ENCODE measurements around the gene DESI1. TPM values are rescaled to one million over a fixed set of nuclear protein-coding genes. Genes with fewer than 3 reads are reported as not detected.

DESI1 gene
- total RNA-seq, 1 experiment from 2014 or later = 20.9 TPM

DNA sequence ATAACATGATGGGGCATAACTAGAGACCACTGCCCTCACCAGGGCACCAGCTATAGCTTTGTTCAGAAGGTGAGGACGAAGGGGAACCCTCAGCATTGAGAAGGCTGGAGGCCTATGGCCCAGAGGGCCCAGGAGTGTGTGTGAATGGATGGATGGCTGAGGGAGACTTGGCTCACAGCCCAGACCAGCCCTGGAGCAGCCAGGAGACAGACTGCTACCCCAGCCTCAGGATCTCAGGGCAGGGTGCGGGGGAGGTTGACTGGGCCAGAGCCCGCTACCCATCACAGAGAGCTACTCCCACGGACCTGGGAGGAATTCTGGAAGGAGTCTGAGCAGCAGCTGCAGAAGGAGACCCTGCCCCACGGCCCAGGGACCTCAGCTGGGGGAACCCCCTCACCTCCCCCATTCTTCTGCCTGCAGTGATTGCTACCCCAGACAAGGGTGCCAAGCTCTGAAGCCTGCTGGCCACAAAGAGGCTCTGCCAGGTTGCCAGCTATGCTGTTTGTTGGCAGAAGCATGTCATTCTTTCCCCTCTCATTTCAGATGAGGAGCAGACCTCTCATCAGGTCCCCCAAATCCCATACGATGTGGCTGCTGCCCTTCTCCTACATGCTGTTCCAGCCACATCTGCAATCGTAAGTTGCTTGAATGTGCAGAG lies 65.4 kb downstream of the DESI1 start:
- BruUV-seq (replicated peaks) = no TSS peak
- Histone ChIP-seq H3K4me3 (ENCODE audit: low read length) (no peak overlapping the region), H3K36me3 (ENCODE audit: low read depth, low read length) (no peaks in the 10 kb centered on the region), H3K9ac (ENCODE audit: low read length) (no peak overlapping the region), H3K9me3 (ENCODE audit: low read length) (no peaks in the 10 kb centered on the region), H3K27me3 (ENCODE audit: low read length) (no peaks in the 10 kb centered on the region), H3K9me2 (replicated peaks; ENCODE audit: low read length) (no peaks in the 10 kb centered on the region), H2AFZ (ENCODE audit: low read length) (no peak overlapping the region), H3K4me2 (ENCODE audit: low read length) (no peak overlapping the region), H3K4me1 (ENCODE audit: insufficient read depth, low read length) (no peaks in the 10 kb centered on the region), H3K79me2 (ENCODE audit: low read length) (no peaks in the 10 kb centered on the region), H3F3A (ENCODE audit: low read length, unreplicated experiment) (no peaks in the 10 kb centered on the region), H3K27ac (ENCODE audit: low read length) (no peak overlapping the region), H4K20me1 (ENCODE audit: low read length) (no peaks in the 10 kb centered on the region)
- DNase-seq (no peak), ATAC-seq (no peak)
- POLR2A ChIA-PET (ENCODE audit: unreplicated experiment) = no interaction called here
- CTCF ChIA-PET = no interaction called here
- intact Hi-C loops (cut with micrococcal nuclease) = loop anchor here (2.0 kb wide), 1 partner anchor 41 kb away; no protein-coding TSS in a partner anchor
- no peak for TF ChIP-seq EZH2 (IDR thresholded peaks at IDR 0.05; ENCODE audit: low read length, unreplicated experiment)
- no peak for TF ChIP-seq EZH2phosphoT487 (IDR thresholded peaks at IDR 0.05; ENCODE audit: borderline replicate concordance, low read length)
- TF ChIP-seq, protein P1, sequence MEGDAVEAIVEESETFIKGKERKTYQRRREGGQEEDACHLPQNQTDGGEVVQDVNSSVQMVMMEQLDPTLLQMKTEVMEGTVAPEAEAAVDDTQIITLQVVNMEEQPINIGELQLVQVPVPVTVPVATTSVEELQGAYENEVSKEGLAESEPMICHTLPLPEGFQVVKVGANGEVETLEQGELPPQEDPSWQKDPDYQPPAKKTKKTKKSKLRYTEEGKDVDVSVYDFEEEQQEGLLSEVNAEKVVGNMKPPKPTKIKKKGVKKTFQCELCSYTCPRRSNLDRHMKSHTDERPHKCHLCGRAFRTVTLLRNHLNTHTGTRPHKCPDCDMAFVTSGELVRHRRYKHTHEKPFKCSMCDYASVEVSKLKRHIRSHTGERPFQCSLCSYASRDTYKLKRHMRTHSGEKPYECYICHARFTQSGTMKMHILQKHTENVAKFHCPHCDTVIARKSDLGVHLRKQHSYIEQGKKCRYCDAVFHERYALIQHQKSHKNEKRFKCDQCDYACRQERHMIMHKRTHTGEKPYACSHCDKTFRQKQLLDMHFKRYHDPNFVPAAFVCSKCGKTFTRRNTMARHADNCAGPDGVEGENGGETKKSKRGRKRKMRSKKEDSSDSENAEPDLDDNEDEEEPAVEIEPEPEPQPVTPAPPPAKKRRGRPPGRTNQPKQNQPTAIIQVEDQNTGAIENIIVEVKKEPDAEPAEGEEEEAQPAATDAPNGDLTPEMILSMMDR (conservative IDR thresholded peaks at IDR 0.05; ENCODE audit: low read depth, low read length) = no peak

DNA sequence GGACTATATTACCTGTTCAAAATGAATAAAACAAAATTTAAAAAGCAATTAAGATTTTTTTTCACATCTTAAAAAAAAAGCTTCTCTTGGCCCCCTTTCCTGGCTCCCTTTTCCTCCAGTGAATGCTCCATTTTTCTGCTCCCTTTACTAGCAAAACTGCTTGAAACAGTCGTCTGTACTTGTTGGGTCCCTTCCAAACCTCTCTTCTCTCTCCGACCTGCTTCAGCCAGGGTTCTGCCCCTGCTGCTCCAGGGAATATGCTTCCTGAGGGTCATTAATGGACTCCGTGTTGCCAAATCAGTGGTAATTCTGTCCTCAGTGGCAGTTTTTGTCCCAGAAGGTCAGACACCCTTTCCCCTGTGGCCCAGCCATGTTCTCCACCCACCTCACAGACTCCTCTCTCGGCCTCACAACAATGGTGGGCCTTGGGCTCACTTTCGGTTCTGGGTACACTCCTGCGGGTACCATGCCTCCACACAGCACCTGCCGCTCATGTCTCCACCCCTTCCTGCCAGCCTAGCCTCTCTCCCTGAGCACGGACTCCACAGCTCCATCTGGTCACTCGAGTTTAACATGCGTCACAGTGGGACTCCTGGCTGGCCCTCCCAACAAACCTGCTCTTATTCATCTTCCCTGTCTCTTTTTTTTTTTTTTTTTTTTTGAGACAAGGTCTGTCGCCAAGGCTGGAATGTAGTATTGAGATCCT lies 68.8 kb downstream of the DESI1 start:
- H2AFZ ChIP-seq (ENCODE audit: low read length) = no peak overlapping the region
- no peaks in the 10 kb centered on the region for H3K9me2 ChIP-seq (replicated peaks; ENCODE audit: low read length)
- no peaks in the 10 kb centered on the region for H3F3A ChIP-seq (ENCODE audit: low read length, unreplicated experiment)
- H3K36me3 ChIP-seq (ENCODE audit: low read depth, low read length) = no peaks in the 10 kb centered on the region
- H3K4me1 ChIP-seq (ENCODE audit: insufficient read depth, low read length) = no peaks in the 10 kb centered on the region
- H3K9ac ChIP-seq (ENCODE audit: low read length) = no peak overlapping the region
- ATAC-seq (no peak), DNase-seq (no peak)
- H3K27me3 ChIP-seq (ENCODE audit: low read length) = no peaks in the 10 kb centered on the region
- no peaks in the 10 kb centered on the region for H4K20me1 ChIP-seq (ENCODE audit: low read length)
- H3K27ac ChIP-seq (ENCODE audit: low read length) = no peak overlapping the region
- no peak overlapping the region for H3K4me2 ChIP-seq (ENCODE audit: low read length)
- TF ChIP-seq, protein P1 (conservative IDR thresholded peaks at IDR 0.05; ENCODE audit: low read depth, low read length) = no peak
- TF ChIP-seq EZH2phosphoT487 (IDR thresholded peaks at IDR 0.05; ENCODE audit: borderline replicate concordance, low read length) = no peak
- TF ChIP-seq EZH2 (IDR thresholded peaks at IDR 0.05; ENCODE audit: low read length, unreplicated experiment) = no peak
- CTCF ChIA-PET = no interaction called here
- intact Hi-C loops (cut with micrococcal nuclease) = no loop called here
- H3K9me3 ChIP-seq (ENCODE audit: low read length) = no peaks in the 10 kb centered on the region
- no TSS peak for BruUV-seq (replicated peaks)
- POLR2A ChIA-PET (ENCODE audit: unreplicated experiment) = no interaction called here
- no peaks in the 10 kb centered on the region for H3K79me2 ChIP-seq (ENCODE audit: low read length)
- no peak overlapping the region for H3K4me3 ChIP-seq (ENCODE audit: low read length)

DNA sequence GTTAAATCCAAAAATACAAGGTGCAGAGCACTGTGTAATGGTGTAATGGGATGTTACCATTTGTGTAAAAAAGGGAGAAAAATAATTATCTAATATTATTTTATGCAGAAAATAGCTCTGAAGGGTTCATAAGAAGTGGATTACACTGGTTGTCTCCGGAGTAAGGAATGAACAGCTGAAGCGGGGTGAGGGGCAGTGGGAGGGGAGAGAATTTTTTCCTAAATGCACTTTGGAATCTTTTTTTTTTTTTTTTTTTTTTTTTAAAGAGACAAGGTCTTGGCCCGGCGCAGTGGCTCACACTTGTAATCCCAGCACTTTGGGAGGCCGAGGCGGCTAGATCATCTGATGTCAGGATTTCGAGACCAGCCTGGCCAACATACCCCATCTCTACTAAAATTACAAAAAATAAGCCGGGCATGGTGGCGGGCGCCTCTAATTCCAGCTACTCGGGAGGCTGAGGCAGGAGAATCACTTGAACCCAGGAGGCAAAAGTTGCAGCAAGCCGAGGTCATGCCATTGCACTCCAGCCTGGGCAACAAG lies 69.8 kb downstream of the DESI1 start:
- no peak overlapping the region for H3K9ac ChIP-seq (ENCODE audit: low read length)
- no peaks in the 10 kb centered on the region for H3F3A ChIP-seq (ENCODE audit: low read length, unreplicated experiment)
- H3K27me3 ChIP-seq (ENCODE audit: low read length) = no peaks in the 10 kb centered on the region
- H3K9me3 ChIP-seq (ENCODE audit: low read length) = no peaks in the 10 kb centered on the region
- ATAC-seq (no peak), DNase-seq (no peak)
- no peaks in the 10 kb centered on the region for H4K20me1 ChIP-seq (ENCODE audit: low read length)
- H3K4me3 ChIP-seq (ENCODE audit: low read length) = no peak overlapping the region
- POLR2A ChIA-PET (ENCODE audit: unreplicated experiment) = no interaction called here
- H3K79me2 ChIP-seq (ENCODE audit: low read length) = no peaks in the 10 kb centered on the region
- no peaks in the 10 kb centered on the region for H3K4me1 ChIP-seq (ENCODE audit: insufficient read depth, low read length)
- no peak overlapping the region for H3K27ac ChIP-seq (ENCODE audit: low read length)
- no peaks in the 10 kb centered on the region for H3K9me2 ChIP-seq (replicated peaks; ENCODE audit: low read length)
- CTCF ChIA-PET = no interaction called here
- BruUV-seq (replicated peaks) = no TSS peak
- H2AFZ ChIP-seq (ENCODE audit: low read length) = no peak overlapping the region
- TF ChIP-seq EZH2 (IDR thresholded peaks at IDR 0.05; ENCODE audit: low read length, unreplicated experiment) (no peak), EZH2phosphoT487 (IDR thresholded peaks at IDR 0.05; ENCODE audit: borderline replicate concordance, low read length) (no peak)
- TF ChIP-seq, protein P1 (conservative IDR thresholded peaks at IDR 0.05; ENCODE audit: low read depth, low read length) = no peak
- H3K36me3 ChIP-seq (ENCODE audit: low read depth, low read length) = no peaks in the 10 kb centered on the region
- intact Hi-C loops (cut with micrococcal nuclease) = no loop called here
- no peak overlapping the region for H3K4me2 ChIP-seq (ENCODE audit: low read length)
